Panc1 (cell line): ENCODE data around the gene KIF2A. TPM values are rescaled to one million over a fixed set of nuclear protein-coding genes. Genes with fewer than 3 reads are reported as not detected.

ENCODE experiments used
- ATAC-seq: fragments of 200-7000 bp; cut with Tn5 transposase; 2 replicates; pipeline ENCODE4 v1.9.1; 2020; ENCODE audit warnings: mild to moderate bottlenecking, moderate library complexity
- BruUV-seq: library from RNA; stranded (reverse); fragments of 400-500 nt; replicated peaks from 2 replicates; lab custom pipeline; 2021; lab: Mats Ljungman, UMichigan
- CTCF ChIA-PET: fragments of 300-600 bp; sonication (Branson Sonifier 250); formaldehyde crosslinking; loops from one replicate; lab custom pipeline; 2022; ENCODE audit warnings: antibody characterized with exemption; lab: Charles Lee
- POLR2A ChIA-PET: fragments of 300-600 bp; sonication (Branson Sonifier 250); formaldehyde crosslinking; loops from one replicate; lab custom pipeline; 2022; ENCODE audit warnings: antibody characterized with exemption; lab: Charles Lee
- DNase-seq: peaks from one replicate; pipeline ENCODE4 v3.0.0-alpha.2; 2010; ENCODE audit warnings: low read depth, low spot score
- H3K27ac ChIP-seq: 2 replicates; pipeline ENCODE4 v1.5.1; 2011; ENCODE audit warnings: mild to moderate bottlenecking, low read length, inconsistent platforms
- H3K27me3 ChIP-seq: fragments of 200-500 bp; sonication (Bioruptor generic); 2 replicates; pipeline ENCODE4 v1.6.0; 2014; ENCODE audit warnings: low read length, inconsistent platforms; ENCODE audit not compliant: control insufficient read depth, insufficient read depth
- H3K36me3 ChIP-seq: fragments of 200-500 bp; sonication (Bioruptor generic); 2 replicates; pipeline ENCODE4 v1.5.1; 2014; ENCODE audit warnings: inconsistent platforms, mild to moderate bottlenecking, low read length, moderate library complexity; ENCODE audit not compliant: control insufficient read depth, insufficient read depth
- H3K4me1 ChIP-seq: 2 replicates; pipeline ENCODE4 v1.5.1; 2011; ENCODE audit warnings: inconsistent platforms, mild to moderate bottlenecking, low read length, moderate library complexity; ENCODE audit not compliant: control insufficient read depth, insufficient read depth
- H3K4me3 ChIP-seq, 2 experiments: 2 replicates each; pipeline ENCODE4 v1.5.1; 2011 to 2012; ENCODE audit warnings: low read depth in 2 of 2, low read length in 2 of 2, mild to moderate bottlenecking in 2 of 2, inconsistent platforms in 1 of 2, moderate library complexity in 1 of 2
- H3K9me3 ChIP-seq: fragments of 200-500 bp; sonication (Bioruptor generic); 2 replicates; pipeline ENCODE4 v1.5.1; 2014; ENCODE audit warnings: low read depth, mild to moderate bottlenecking, inconsistent platforms, low read length, moderate library complexity; ENCODE audit not compliant: control insufficient read depth, insufficient read depth
- CTCF ChIP-seq: fragments of 450-650 bp; IDR thresholded peaks from 2 replicates; pipeline ENCODE4 v1.5.1; 2017; ENCODE audit warnings: mild to moderate bottlenecking
- POLR2AphosphoS5 ChIP-seq: IDR thresholded peaks from 2 replicates; pipeline ENCODE4 v1.6.1; 2012; ENCODE audit warnings: mild to moderate bottlenecking, low read depth, low read length, moderate library complexity
- SIN3A ChIP-seq: IDR thresholded peaks from 2 replicates; pipeline ENCODE4 v1.6.1; 2012; ENCODE audit warnings: low read depth, mild to moderate bottlenecking, low read length, moderate library complexity, borderline replicate concordance; ENCODE audit not compliant: insufficient read depth
- TCF7L2 ChIP-seq: IDR thresholded peaks from 2 replicates; pipeline ENCODE4 v1.6.1; 2011; ENCODE audit warnings: mild to moderate bottlenecking, low read depth, low read length, inconsistent platforms
- in situ Hi-C: cut with HindIII; loops from 2 replicates; pipeline ENCODE4 v1.10.0; 2016; ENCODE audit warnings: low sequenced_read_pairs, low pct_unique_long_range_greater_than_20kb
- intact Hi-C: fragments of 100-400 bp; cut with micrococcal nuclease; formaldehyde crosslinking; loops from one replicate; pipeline ENCODE4 v1.10.0; 2022; ENCODE audit not compliant: unreplicated experiment
- total RNA-seq: library from RNA; stranded (reverse); gene quantifications from one replicate; pipeline ENCODE4 v1.2.1, GENCODE V29; 2021; ENCODE audit not compliant: unreplicated experiment
- TF ChIP-seq, protein P1 (sequence below), 2 experiments: IDR thresholded peaks; 2 replicates each; pipeline ENCODE4 v1.6.1; 2011 to 2012; ENCODE audit warnings: low read depth in 2 of 2, control low read depth in 1 of 2, low read length in 1 of 2, mild to moderate bottlenecking in 1 of 2, moderate library complexity in 1 of 2; ENCODE audit not compliant: insufficient read depth in 1 of 2

The KIF2A gene
- total RNA-seq, 1 experiment from 2014 or later = 58.9 TPM

DNA sequence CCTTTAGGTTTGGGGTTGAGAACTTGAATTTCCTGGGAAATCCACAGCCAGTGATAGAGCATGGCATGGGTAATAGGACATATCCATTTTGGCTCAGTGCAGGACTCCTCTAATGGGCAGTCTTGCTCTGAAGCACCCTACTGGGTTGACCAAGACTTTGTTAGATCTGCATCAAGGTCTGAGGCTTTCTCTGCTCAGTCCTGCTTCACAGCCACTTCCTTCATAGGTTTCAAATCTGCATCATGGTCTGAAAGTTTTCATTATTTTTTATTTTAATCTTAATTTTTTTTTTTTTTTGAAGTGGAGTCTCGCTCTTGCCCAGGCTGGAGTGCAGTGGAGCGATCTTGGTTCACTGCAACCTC is 36.5 kb downstream of the KIF2A start:
- peaks cover 5% of the 10 kb centered on the region; the same call in 1 of the 2 replicates for H3K36me3 ChIP-seq
- POLR2A ChIA-PET = interaction anchor here (0.6 kb wide), 1 partner anchor 8 kb away, joined by 9 read pairs; no protein-coding TSS in a partner anchor
- H3K9me3 ChIP-seq = no peaks in the 10 kb centered on the region
- TF ChIP-seq, protein P1, sequence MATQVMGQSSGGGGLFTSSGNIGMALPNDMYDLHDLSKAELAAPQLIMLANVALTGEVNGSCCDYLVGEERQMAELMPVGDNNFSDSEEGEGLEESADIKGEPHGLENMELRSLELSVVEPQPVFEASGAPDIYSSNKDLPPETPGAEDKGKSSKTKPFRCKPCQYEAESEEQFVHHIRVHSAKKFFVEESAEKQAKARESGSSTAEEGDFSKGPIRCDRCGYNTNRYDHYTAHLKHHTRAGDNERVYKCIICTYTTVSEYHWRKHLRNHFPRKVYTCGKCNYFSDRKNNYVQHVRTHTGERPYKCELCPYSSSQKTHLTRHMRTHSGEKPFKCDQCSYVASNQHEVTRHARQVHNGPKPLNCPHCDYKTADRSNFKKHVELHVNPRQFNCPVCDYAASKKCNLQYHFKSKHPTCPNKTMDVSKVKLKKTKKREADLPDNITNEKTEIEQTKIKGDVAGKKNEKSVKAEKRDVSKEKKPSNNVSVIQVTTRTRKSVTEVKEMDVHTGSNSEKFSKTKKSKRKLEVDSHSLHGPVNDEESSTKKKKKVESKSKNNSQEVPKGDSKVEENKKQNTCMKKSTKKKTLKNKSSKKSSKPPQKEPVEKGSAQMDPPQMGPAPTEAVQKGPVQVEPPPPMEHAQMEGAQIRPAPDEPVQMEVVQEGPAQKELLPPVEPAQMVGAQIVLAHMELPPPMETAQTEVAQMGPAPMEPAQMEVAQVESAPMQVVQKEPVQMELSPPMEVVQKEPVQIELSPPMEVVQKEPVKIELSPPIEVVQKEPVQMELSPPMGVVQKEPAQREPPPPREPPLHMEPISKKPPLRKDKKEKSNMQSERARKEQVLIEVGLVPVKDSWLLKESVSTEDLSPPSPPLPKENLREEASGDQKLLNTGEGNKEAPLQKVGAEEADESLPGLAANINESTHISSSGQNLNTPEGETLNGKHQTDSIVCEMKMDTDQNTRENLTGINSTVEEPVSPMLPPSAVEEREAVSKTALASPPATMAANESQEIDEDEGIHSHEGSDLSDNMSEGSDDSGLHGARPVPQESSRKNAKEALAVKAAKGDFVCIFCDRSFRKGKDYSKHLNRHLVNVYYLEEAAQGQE (IDR thresholded peaks at IDR 0.05; ENCODE audit: insufficient read depth in 1 of 2, low read depth in 2 of 2, low read length in 1 of 2) = no peak
- TF ChIP-seq TCF7L2 (no peak), POLR2AphosphoS5 (no peak), CTCF (no peak), SIN3A (no peak)
- ATAC-seq (no peak), DNase-seq (no peak)
- no peaks in the 10 kb centered on the region for H3K27me3 ChIP-seq
- H3K4me1 ChIP-seq = no peaks in the 10 kb centered on the region
- no peak overlapping the region for H3K4me3 ChIP-seq
- H3K27ac ChIP-seq = no peak overlapping the region
- CTCF ChIA-PET = no interaction called here
- intact Hi-C loops (no loop called here), in situ Hi-C loops (no loop called here)
- BruUV-seq = no TSS peak

GRCh38 chr5:62343428-62343827 is 37.4 kb downstream of the KIF2A start:
- no peak for TF ChIP-seq SIN3A
- TF ChIP-seq CTCF = no peak
- TF ChIP-seq, protein P1 (IDR thresholded peaks at IDR 0.05; ENCODE audit: insufficient read depth in 1 of 2, low read depth in 2 of 2, low read length in 1 of 2) = no peak
- TF ChIP-seq TCF7L2 = no peak
- no peak for TF ChIP-seq POLR2AphosphoS5
- ATAC-seq (no peak), DNase-seq (no peak)
- TSS peak; percentile 52 for BruUV-seq
- peaks cover 5% of the 10 kb centered on the region; the same call in 1 of the 2 replicates for H3K36me3 ChIP-seq
- CTCF ChIA-PET = no interaction called here
- H3K27me3 ChIP-seq = no peaks in the 10 kb centered on the region
- in situ Hi-C loops = no loop called here
- H3K27ac ChIP-seq = no peak overlapping the region
- H3K9me3 ChIP-seq = no peaks in the 10 kb centered on the region
- H3K4me3 ChIP-seq = no peak overlapping the region
- intact Hi-C loops = no loop called here
- POLR2A ChIA-PET = no interaction called here
- no peaks in the 10 kb centered on the region for H3K4me1 ChIP-seq
